Measurements from ENCODE around the gene CDCA7L. TPM values are rescaled to one million over a fixed set of nuclear protein-coding genes. Genes with fewer than 3 reads are reported as not detected.

Gene CDCA7L
- total RNA-seq, 4 donors from 2014 or later: 23.7 to 56.2 (median 26.0) TPM

- DNase-seq: no peak
- Histone ChIP-seq H3K36me3 (no peaks in the 10 kb centered on the region), H3K4me3 (replicated peaks in 1 of 3) (no peak overlapping the region), H3K4me1 (peaks cover 0 to 13% of the 10 kb centered on the region in 2 donors), H3K27ac (no peak overlapping the region), H3K27me3 (no peaks in the 10 kb centered on the region), H3K9me3 (no peaks in the 10 kb centered on the region)
- intact Hi-C loops (cut with DNase I): no loop called here
- TF ChIP-seq POLR2A (IDR thresholded peaks at IDR 0.05) (no peak), CTCF (IDR thresholded peaks at IDR 0.05) (no peak)
- 91 to 95% methylated on average over 5 of the region's 5 CpGs for WGBS, 2 donors
Measured at GRCh38 chr7:21916629-21917028, 29.1 kb downstream of the CDCA7L start.

GRCh38 chr7:21916176-21916575 is 29.5 kb downstream of the CDCA7L start:
- Histone ChIP-seq H3K36me3 (no peaks in the 10 kb centered on the region), H3K4me1 (peaks cover 0 to 13% of the 10 kb centered on the region in 2 donors)

GRCh38 chr7:21915140-21915539 is 30.6 kb downstream of the CDCA7L start:
- H3K4me1 ChIP-seq: peaks cover 0 to 8% of the 10 kb centered on the region in 2 donors
- DNase-seq: no peak
- H3K36me3 ChIP-seq: no peaks in the 10 kb centered on the region
- H3K9me3 ChIP-seq: no peaks in the 10 kb centered on the region
- H3K4me3 ChIP-seq (replicated peaks in 1 of 3): no peak overlapping the region
- H3K27ac ChIP-seq: no peak overlapping the region
- 91 to 94% methylated on average over 3 of the region's 3 CpGs for WGBS, 2 donors
- H3K27me3 ChIP-seq: no peaks in the 10 kb centered on the region
- intact Hi-C loops (cut with DNase I): no loop called here
- TF ChIP-seq CTCF (IDR thresholded peaks at IDR 0.05) (no peak), POLR2A (IDR thresholded peaks at IDR 0.05) (no peak)

More at GRCh38 chr7:21916176-21916575, 29.5 kb downstream of the CDCA7L start:
- intact Hi-C loops (cut with DNase I): no loop called here
- H3K4me3 ChIP-seq (replicated peaks in 1 of 3): no peak overlapping the region
- no peak for DNase-seq
- H3K9me3 ChIP-seq: no peaks in the 10 kb centered on the region
- H3K27me3 ChIP-seq: no peaks in the 10 kb centered on the region
- TF ChIP-seq POLR2A (IDR thresholded peaks at IDR 0.05): no peak
- no peak for TF ChIP-seq CTCF (IDR thresholded peaks at IDR 0.05)
- WGBS, 2 donors: 96 to 98% methylated on average over 7 of the region's 7 CpGs
- no peak overlapping the region for H3K27ac ChIP-seq

GRCh38 chr7:21914671-21915070 is 31.0 kb downstream of the CDCA7L start:
- TF ChIP-seq POLR2A (IDR thresholded peaks at IDR 0.05): no peak
- TF ChIP-seq CTCF (IDR thresholded peaks at IDR 0.05): no peak
- no peaks in the 10 kb centered on the region for H3K36me3 ChIP-seq
- no peaks in the 10 kb centered on the region for H3K27me3 ChIP-seq
- 91 to 97% methylated on average over 5 of the region's 5 CpGs for WGBS, 2 donors
- no peaks in the 10 kb centered on the region for H3K9me3 ChIP-seq
- no peak overlapping the region for H3K4me3 ChIP-seq (replicated peaks in 1 of 3)
- H3K4me1 ChIP-seq: peaks cover 0 to 8% of the 10 kb centered on the region in 2 donors
- intact Hi-C loops (cut with DNase I): no loop called here
- no peak for DNase-seq
- H3K27ac ChIP-seq: no peak overlapping the region

GRCh38 chr7:21912931-21913780 is 32.5 kb downstream of the CDCA7L start:
- TF ChIP-seq POLR2A (IDR thresholded peaks at IDR 0.05) (no peak), CTCF (IDR thresholded peaks at IDR 0.05) (no peak)
- Histone ChIP-seq H3K4me3 (replicated peaks in 1 of 3) (no peak overlapping the region), H3K27me3 (no peaks in the 10 kb centered on the region), H3K36me3 (peaks cover under 1 to 1% of the 10 kb centered on the region in 2 donors), H3K9me3 (no peaks in the 10 kb centered on the region), H3K4me1 (peaks cover 0 to 8% of the 10 kb centered on the region in 2 donors), H3K27ac (no peak overlapping the region)
- 88 to 89% methylated on average over 8 of the region's 8 CpGs for WGBS, 2 donors
- intact Hi-C loops (cut with DNase I): no loop called here
- no peak for DNase-seq

Measured in thyroid gland (tissue), 4 donors.